B cell (primary cell): ENCODE data around the gene SLAIN2. TPM values are rescaled to one million over a fixed set of nuclear protein-coding genes. Genes with fewer than 3 reads are reported as not detected.

Source experiments
- ATAC-seq: fragments of 200-7000 bp; cut with Tn5 transposase; one replicate; pipeline ENCODE4 v1.10.0; 2021; ENCODE audit warnings: low read depth, mild to moderate bottlenecking, moderate number of reproducible peaks, moderate library complexity
- CTCF ChIA-PET: fragments of 350-600 bp; sonication (Branson Sonifier 250); formaldehyde crosslinking; loops from one replicate; lab custom pipeline; 2021; ENCODE audit warnings: antibody characterized with exemption, inconsistent platforms; lab: Charles Lee
- POLR2A ChIA-PET: fragments of 350-600 bp; sonication (Branson Sonifier 250); formaldehyde crosslinking; loops from one replicate; lab custom pipeline; 2021; ENCODE audit warnings: antibody characterized with exemption; lab: Charles Lee
- DNase-seq: peaks from one replicate; pipeline ENCODE4 v3.0.0; 2013
- H2AFZ ChIP-seq: 2 replicates; pipeline ENCODE4 v1.6.1; 2012; ENCODE audit warnings: mild to moderate bottlenecking, low read depth, low read length; ENCODE audit not compliant: insufficient read depth, poor library complexity, severe bottlenecking
- H3K27ac ChIP-seq, 2 donors: 1 replicate in 1 of 2; 2 replicates in 1 of 2; pipeline ENCODE4 v1.5.1; 2012 to 2013; ENCODE audit warnings: low read length in 2 of 2, mild to moderate bottlenecking in 2 of 2, moderate library complexity in 1 of 2
- H3K27me3 ChIP-seq, 4 experiments: fragments of 200-600 bp in 1 of 4; sonication (generic) in 1 of 4; replicated peaks in 1 of 4; 1 replicate in 2 of 4; 2 replicates in 2 of 4; pipeline versions ENCODE4 v1.6.1 to v1.7.0; 2013 to 2016; ENCODE audit warnings: low read length in 3 of 4, mild to moderate bottlenecking in 2 of 4, mixed read lengths in 1 of 4, moderate library complexity in 1 of 4; ENCODE audit not compliant: insufficient read depth in 4 of 4, control insufficient read depth in 3 of 4; ENCODE audit errors: control extremely low read depth in 1 of 4
- H3K36me3 ChIP-seq, 2 experiments: replicated peaks in 1 of 2; 1 replicate in 1 of 2; 2 replicates in 1 of 2; pipeline versions ENCODE4 v1.6.1 to v1.7.1; 2013; ENCODE audit warnings: low read length in 1 of 2; ENCODE audit not compliant: insufficient read depth in 2 of 2, control insufficient read depth in 1 of 2; ENCODE audit errors: control extremely low read depth in 1 of 2, extremely low read depth in 1 of 2
- H3K4me1 ChIP-seq, 2 donors: fragments of 200-600 bp in 1 of 2; sonication (generic) in 1 of 2; 1 replicate in 1 of 2; 2 replicates in 1 of 2; pipeline versions ENCODE4 v1.5.1 to v1.6.1; 2013 to 2017; ENCODE audit warnings: low read length in 2 of 2; ENCODE audit not compliant: control insufficient read depth in 2 of 2, insufficient read depth in 2 of 2
- H3K4me2 ChIP-seq: replicated peaks from 2 replicates; pipeline ENCODE3; 2012; ENCODE audit warnings: mild to moderate bottlenecking, low read depth, low read length; ENCODE audit not compliant: poor library complexity, severe bottlenecking
- H3K4me3 ChIP-seq, 5 experiments: fragments of 200-600 bp in 1 of 5; sonication (generic) in 1 of 5; 1 replicate in 3 of 5; 2 replicates in 2 of 5; pipeline versions ENCODE4 v1.5.1 to v1.7.0; 2011 to 2016; ENCODE audit warnings: low read length in 4 of 5, mild to moderate bottlenecking in 4 of 5, low read depth in 2 of 5, control low read depth in 1 of 5, moderate library complexity in 1 of 5; ENCODE audit not compliant: insufficient read depth in 1 of 5; ENCODE audit errors: control extremely low read depth in 1 of 5, extremely low read depth in 1 of 5
- H3K79me2 ChIP-seq: fragments of 200-600 bp; sonication (generic); one replicate; pipeline ENCODE4 v1.6.0; 2016; ENCODE audit warnings: low read length; ENCODE audit not compliant: control insufficient read depth, insufficient read depth
- H3K9ac ChIP-seq: fragments of 200-600 bp; sonication (generic); 2 replicates; pipeline ENCODE4 v1.6.1; 2017; ENCODE audit warnings: mild to moderate bottlenecking, low read length, moderate library complexity
- H3K9me3 ChIP-seq, 3 donors: one replicate each; pipeline versions ENCODE4 v1.6.1 to v1.7.1; 2013; ENCODE audit warnings: low read length in 2 of 3; ENCODE audit not compliant: control insufficient read depth in 2 of 3, insufficient read depth in 1 of 3; ENCODE audit errors: control extremely low read depth in 1 of 3
- H4K20me1 ChIP-seq: 2 replicates; pipeline ENCODE4 v1.6.0; 2012; ENCODE audit warnings: mild to moderate bottlenecking, low read length; ENCODE audit not compliant: insufficient read depth, control insufficient read depth, poor library complexity, severe bottlenecking
- H3K27ac Mint-ChIP-seq: one replicate; pipeline ENCODE4 v1.8.0; 2021; ENCODE audit warnings: mixed read lengths
- H3K27me3 Mint-ChIP-seq: one replicate; pipeline ENCODE4 v1.8.0; 2021; ENCODE audit warnings: mixed read lengths
- H3K4me1 Mint-ChIP-seq: one replicate; pipeline ENCODE4 v1.8.0; 2021; ENCODE audit warnings: mixed read lengths
- H3K4me3 Mint-ChIP-seq: one replicate; pipeline ENCODE4 v1.8.0; 2021; ENCODE audit warnings: mixed read lengths
- H3K9me3 Mint-ChIP-seq: one replicate; pipeline ENCODE4 v1.8.0; 2022; ENCODE audit warnings: mixed read lengths; ENCODE audit not compliant: insufficient read depth
- EZH2 ChIP-seq: IDR thresholded peaks from 2 replicates; pipeline ENCODE4 v1.6.1; 2012; ENCODE audit warnings: borderline replicate concordance, low read depth, mild to moderate bottlenecking, moderate library complexity, low read length; ENCODE audit not compliant: insufficient read depth, poor library complexity, severe bottlenecking
- WGBS: methylation state at CpG from one replicate; pipeline ENCODE4 v1.1.5; 2013; ENCODE audit warnings: missing lambda C conversion rate; ENCODE audit not compliant: insufficient coverage; 5-methylcytosine and 5-hydroxymethylcytosine counted together
- intact Hi-C: fragments of 100-400 bp; cut with micrococcal nuclease; formaldehyde crosslinking; loops from one replicate; pipeline ENCODE4 v1.10.0; 2022
- polyA plus RNA-seq: library from polyadenylated mRNA; depleted of rRNA; stranded (reverse); fragments of >200 nt; gene quantifications from 2 replicates; pipeline ENCODE4 v1.2.3, GENCODE V29; 2012
- total RNA-seq, 2 donors: library from RNA; stranded (reverse); fragments of 120-200 nt in 1 of 2; gene quantifications; 1 replicate in 1 of 2; 2 replicates in 1 of 2; pipeline versions ENCODE4 v1.2.3 to v1.2.4, GENCODE V29; 2013 to 2022
- TF ChIP-seq, protein P1 (sequence below): fragments of 200-600 bp; IDR thresholded peaks from one replicate; pipeline ENCODE4 v1.8.0; 2022; ENCODE audit warnings: antibody characterized with exemption, mild to moderate bottlenecking

SLAIN2 gene
- total and polyA plus RNA-seq, 2 donors (not counting 1 experiment from before 2014, with no cell fraction given), result 19.7 to 69.1 TPM

DNA sequence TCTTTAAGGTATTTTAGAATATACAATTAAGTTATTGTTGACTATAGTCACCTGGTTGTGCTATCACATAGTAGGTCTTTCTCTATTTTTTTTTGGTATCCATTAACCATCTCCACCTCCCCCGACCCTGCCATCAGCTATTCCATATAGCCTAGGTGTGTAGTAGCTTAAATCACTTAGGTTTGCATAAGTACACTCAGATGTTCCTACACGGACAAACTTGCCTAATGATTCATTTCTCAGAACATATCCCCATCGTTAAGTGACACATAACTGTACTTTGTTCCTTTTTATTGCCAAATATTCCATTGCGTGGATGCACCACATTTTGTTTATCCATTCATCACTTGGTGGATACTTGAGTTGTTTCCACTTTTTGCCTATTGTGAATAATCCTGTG, 67.9 kb downstream of the SLAIN2 start:
- Histone ChIP-seq H2AFZ (no peak overlapping the region), H3K27me3 (no peaks in the 10 kb centered on the region), H3K4me2 (no peak overlapping the region), H3K4me3 (no peak overlapping the region), H3K79me2 (no peaks in the 10 kb centered on the region), H3K9ac (no peak overlapping the region), H3K9me3 (no peaks in the 10 kb centered on the region), H4K20me1 (no peaks in the 10 kb centered on the region), H3K27ac (no peak overlapping the region), H3K4me1 (no peaks in the 10 kb centered on the region), H3K36me3 (peaks cover 0 to 18% of the 10 kb centered on the region in 2 experiments)
- ATAC-seq, result no peak
- intact Hi-C loops, result no loop called here
- H3K9me3 Mint-ChIP-seq, result no peaks in the 10 kb centered on the region
- TF ChIP-seq EZH2, result no peak
- TF ChIP-seq, protein P1, sequence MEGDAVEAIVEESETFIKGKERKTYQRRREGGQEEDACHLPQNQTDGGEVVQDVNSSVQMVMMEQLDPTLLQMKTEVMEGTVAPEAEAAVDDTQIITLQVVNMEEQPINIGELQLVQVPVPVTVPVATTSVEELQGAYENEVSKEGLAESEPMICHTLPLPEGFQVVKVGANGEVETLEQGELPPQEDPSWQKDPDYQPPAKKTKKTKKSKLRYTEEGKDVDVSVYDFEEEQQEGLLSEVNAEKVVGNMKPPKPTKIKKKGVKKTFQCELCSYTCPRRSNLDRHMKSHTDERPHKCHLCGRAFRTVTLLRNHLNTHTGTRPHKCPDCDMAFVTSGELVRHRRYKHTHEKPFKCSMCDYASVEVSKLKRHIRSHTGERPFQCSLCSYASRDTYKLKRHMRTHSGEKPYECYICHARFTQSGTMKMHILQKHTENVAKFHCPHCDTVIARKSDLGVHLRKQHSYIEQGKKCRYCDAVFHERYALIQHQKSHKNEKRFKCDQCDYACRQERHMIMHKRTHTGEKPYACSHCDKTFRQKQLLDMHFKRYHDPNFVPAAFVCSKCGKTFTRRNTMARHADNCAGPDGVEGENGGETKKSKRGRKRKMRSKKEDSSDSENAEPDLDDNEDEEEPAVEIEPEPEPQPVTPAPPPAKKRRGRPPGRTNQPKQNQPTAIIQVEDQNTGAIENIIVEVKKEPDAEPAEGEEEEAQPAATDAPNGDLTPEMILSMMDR, result no peak
- no peaks in the 10 kb centered on the region for H3K4me1 Mint-ChIP-seq
- H3K27me3 Mint-ChIP-seq, result no peaks in the 10 kb centered on the region
- CTCF ChIA-PET, result no interaction called here
- POLR2A ChIA-PET, result no interaction called here
- no peak overlapping the region for H3K27ac Mint-ChIP-seq
- WGBS, result 100% methylated on average over 1 of the region's 4 CpGs
- no peak for DNase-seq
- no peak overlapping the region for H3K4me3 Mint-ChIP-seq

DNA sequence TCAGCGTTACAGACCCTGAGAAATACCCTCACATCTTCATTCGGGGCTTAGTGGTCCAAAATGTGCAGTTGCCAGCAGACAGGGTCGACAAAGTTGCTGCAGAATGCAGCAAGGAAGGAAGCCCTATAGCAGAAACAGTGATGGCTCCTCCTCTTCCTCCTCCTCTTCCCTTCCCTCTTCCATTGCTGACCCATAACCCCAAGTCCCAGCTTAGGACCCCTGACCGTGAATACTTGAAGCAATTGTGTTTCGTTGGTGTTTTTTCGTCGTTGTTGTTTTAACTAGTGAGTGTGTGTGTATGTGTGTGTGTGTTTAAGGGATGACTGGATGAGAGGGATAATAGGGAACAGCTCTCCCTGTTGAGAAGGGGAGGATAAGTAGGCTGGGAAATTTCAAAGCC, 69.5 kb downstream of the SLAIN2 start:
- no peaks in the 10 kb centered on the region for H3K9me3 Mint-ChIP-seq
- Histone ChIP-seq H4K20me1 (no peaks in the 10 kb centered on the region), H3K4me1 (no peaks in the 10 kb centered on the region), H3K27ac (no peak overlapping the region), H2AFZ (no peak overlapping the region), H3K9ac (no peak overlapping the region), H3K4me3 (no peak overlapping the region), H3K79me2 (no peaks in the 10 kb centered on the region), H3K27me3 (no peaks in the 10 kb centered on the region), H3K9me3 (no peaks in the 10 kb centered on the region), H3K4me2 (no peak overlapping the region), H3K36me3 (peaks cover 0 to 18% of the 10 kb centered on the region in 2 experiments)
- H3K27ac Mint-ChIP-seq, result no peak overlapping the region
- TF ChIP-seq EZH2, result no peak
- TF ChIP-seq, protein P1, result no peak
- CTCF ChIA-PET, result no interaction called here
- intact Hi-C loops, result no loop called here
- DNase-seq (no peak), ATAC-seq (no peak)
- no peaks in the 10 kb centered on the region for H3K4me1 Mint-ChIP-seq
- no peak overlapping the region for H3K4me3 Mint-ChIP-seq
- H3K27me3 Mint-ChIP-seq, result no peaks in the 10 kb centered on the region
- POLR2A ChIA-PET, result no interaction called here
- WGBS, result 97% methylated on average over 3 of the region's 7 CpGs
